ENCODE measurements around the gene NODAL. TPM values are rescaled to one million over a fixed set of nuclear protein-coding genes. Genes with fewer than 3 reads are reported as not detected.

The NODAL gene
- total RNA-seq, 2 experiments from 2014 or later, result not detected

DNA sequence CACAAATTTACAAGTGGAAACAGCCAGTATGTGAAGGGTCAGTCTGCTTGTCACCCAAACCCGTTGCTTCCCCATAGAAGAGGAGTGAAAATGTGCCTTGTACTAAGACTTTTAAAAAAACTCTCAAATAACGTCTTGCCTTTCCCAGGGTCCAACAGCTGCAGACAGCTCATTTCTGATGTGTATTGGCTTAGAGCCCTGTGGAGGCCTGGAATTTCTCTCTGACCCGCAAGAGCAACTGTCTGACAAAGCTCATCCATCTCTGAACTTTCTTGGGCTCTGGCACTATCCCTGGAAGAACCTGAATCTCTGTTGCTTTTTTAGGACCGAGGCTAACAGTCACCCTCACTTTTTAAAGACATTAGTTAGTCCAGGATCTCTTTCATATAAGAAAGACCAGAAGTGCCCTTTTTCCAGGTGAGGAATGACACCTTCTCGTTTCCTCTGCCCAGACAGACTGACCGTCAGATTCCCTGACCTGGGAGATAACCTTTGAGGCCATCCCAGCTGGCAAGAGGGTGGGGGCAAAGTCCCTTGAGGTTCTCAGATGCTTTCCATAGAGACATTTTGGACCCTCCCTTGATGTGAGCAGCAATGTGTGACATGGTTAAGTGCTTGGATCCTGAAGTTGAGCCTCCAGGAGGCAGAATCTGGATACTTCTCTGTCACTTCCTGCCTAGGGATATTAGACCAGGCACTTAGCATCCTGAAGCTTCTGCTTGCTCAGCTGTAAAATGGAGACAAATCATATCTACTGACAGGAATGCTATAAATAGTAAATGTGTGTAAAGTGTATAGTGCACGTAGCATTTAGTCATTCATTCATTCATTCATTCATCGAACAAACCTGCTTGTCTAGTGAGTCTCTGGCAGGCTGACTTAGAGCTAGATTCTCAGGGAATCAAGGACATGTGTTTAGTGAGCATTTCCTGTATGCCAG, 4.5 kb upstream of the NODAL start:
- no peak overlapping the region for H3K27ac Mint-ChIP-seq
- Histone ChIP-seq H3K27me3 (ENCODE audit: control insufficient read depth in 1 of 2, insufficient read depth in 2 of 2, low read length in 2 of 2) (peaks cover 20 to 21% of the 10 kb centered on the region in 2 experiments), H3K27ac (ENCODE audit: low read depth in 1 of 2, low read length in 2 of 2) (no peak overlapping the region), H3K4me1 (ENCODE audit: insufficient read depth, low read length) (peaks cover 9% of the 10 kb centered on the region), H3K4me3 (ENCODE audit: low read length) (no peak overlapping the region), H3K9me3 (ENCODE audit: control insufficient read depth in 1 of 2, insufficient read depth in 1 of 2, low read length in 2 of 2) (peaks cover 0 to 10% of the 10 kb centered on the region in 2 experiments), H3K36me3 (ENCODE audit: insufficient read depth, low read length) (no peaks in the 10 kb centered on the region)
- H3K27me3 Mint-ChIP-seq, result peaks cover 36% of the 10 kb centered on the region
- no peaks in the 10 kb centered on the region for H3K9me3 Mint-ChIP-seq
- intact Hi-C loops (cut with DNase I, micrococcal nuclease), result no loop called here
- CTCF ChIA-PET, result interaction anchor here (2.0 kb wide), 1 partner anchor 15 kb away, joined by 5 read pairs; no protein-coding TSS in a partner anchor
- ATAC-seq (ENCODE audit: poor library complexity) (no peak), DNase-seq (no peak)
- TF ChIP-seq, protein P1, sequence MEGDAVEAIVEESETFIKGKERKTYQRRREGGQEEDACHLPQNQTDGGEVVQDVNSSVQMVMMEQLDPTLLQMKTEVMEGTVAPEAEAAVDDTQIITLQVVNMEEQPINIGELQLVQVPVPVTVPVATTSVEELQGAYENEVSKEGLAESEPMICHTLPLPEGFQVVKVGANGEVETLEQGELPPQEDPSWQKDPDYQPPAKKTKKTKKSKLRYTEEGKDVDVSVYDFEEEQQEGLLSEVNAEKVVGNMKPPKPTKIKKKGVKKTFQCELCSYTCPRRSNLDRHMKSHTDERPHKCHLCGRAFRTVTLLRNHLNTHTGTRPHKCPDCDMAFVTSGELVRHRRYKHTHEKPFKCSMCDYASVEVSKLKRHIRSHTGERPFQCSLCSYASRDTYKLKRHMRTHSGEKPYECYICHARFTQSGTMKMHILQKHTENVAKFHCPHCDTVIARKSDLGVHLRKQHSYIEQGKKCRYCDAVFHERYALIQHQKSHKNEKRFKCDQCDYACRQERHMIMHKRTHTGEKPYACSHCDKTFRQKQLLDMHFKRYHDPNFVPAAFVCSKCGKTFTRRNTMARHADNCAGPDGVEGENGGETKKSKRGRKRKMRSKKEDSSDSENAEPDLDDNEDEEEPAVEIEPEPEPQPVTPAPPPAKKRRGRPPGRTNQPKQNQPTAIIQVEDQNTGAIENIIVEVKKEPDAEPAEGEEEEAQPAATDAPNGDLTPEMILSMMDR (IDR thresholded peaks at IDR 0.05), result no peak
- H3K4me1 Mint-ChIP-seq (ENCODE audit: low read depth), result peaks cover 6% of the 10 kb centered on the region
- no peak overlapping the region for H3K4me3 Mint-ChIP-seq
- POLR2A ChIA-PET, result interaction anchor here (1.7 kb wide), 1 partner anchor 41 kb away, joined by 4 read pairs; the partner anchor contains the start of gene EIF4EBP2
- H3K36me3 Mint-ChIP-seq (ENCODE audit: low read depth), result no peaks in the 10 kb centered on the region

DNA sequence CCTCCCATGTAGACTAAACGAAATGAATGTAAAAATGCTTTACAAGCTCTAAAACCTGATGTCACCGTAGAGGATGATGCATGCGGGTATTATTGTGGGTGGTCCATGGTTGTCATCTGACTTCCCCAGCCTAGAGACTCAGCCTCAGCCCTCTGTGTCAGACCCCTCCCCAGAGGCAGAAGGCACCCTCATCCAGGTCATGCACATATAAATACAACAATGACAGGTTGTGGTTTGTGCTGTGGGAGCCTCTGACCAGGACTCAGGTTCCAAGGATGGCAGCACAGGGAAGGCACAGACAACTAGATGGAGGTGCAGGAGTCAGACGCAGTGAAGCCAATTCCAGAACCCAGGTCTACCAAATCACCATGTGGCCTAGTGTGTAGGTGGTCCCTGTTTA, 3.3 kb upstream of the NODAL start:
- no peak overlapping the region for H3K27ac Mint-ChIP-seq
- Histone ChIP-seq H3K4me3 (ENCODE audit: low read length) (no peak overlapping the region), H3K27me3 (ENCODE audit: control insufficient read depth in 1 of 2, insufficient read depth in 2 of 2, low read length in 2 of 2) (peaks cover 30 to 32% of the 10 kb centered on the region in 2 experiments), H3K9me3 (ENCODE audit: control insufficient read depth in 1 of 2, insufficient read depth in 1 of 2, low read length in 2 of 2) (peaks cover 0 to 15% of the 10 kb centered on the region in 2 experiments), H3K36me3 (ENCODE audit: insufficient read depth, low read length) (no peaks in the 10 kb centered on the region), H3K27ac (ENCODE audit: low read depth in 1 of 2, low read length in 2 of 2) (no peak overlapping the region), H3K4me1 (ENCODE audit: insufficient read depth, low read length) (peaks cover 18% of the 10 kb centered on the region)
- no peaks in the 10 kb centered on the region for H3K36me3 Mint-ChIP-seq (ENCODE audit: low read depth)
- no peaks in the 10 kb centered on the region for H3K9me3 Mint-ChIP-seq
- peaks cover 43% of the 10 kb centered on the region for H3K27me3 Mint-ChIP-seq
- H3K4me1 Mint-ChIP-seq (ENCODE audit: low read depth), result peaks cover 11% of the 10 kb centered on the region
- ATAC-seq (ENCODE audit: poor library complexity) (no peak), DNase-seq (no peak)
- CTCF ChIA-PET, result interaction anchor here (2.0 kb wide), 1 partner anchor 17 kb away, joined by 5 read pairs; no protein-coding TSS in a partner anchor
- POLR2A ChIA-PET, result no interaction called here
- H3K4me3 Mint-ChIP-seq, result no peak overlapping the region
- intact Hi-C loops (cut with DNase I, micrococcal nuclease), result no loop called here
- TF ChIP-seq, protein P1 (IDR thresholded peaks at IDR 0.05), result no peak

DNA sequence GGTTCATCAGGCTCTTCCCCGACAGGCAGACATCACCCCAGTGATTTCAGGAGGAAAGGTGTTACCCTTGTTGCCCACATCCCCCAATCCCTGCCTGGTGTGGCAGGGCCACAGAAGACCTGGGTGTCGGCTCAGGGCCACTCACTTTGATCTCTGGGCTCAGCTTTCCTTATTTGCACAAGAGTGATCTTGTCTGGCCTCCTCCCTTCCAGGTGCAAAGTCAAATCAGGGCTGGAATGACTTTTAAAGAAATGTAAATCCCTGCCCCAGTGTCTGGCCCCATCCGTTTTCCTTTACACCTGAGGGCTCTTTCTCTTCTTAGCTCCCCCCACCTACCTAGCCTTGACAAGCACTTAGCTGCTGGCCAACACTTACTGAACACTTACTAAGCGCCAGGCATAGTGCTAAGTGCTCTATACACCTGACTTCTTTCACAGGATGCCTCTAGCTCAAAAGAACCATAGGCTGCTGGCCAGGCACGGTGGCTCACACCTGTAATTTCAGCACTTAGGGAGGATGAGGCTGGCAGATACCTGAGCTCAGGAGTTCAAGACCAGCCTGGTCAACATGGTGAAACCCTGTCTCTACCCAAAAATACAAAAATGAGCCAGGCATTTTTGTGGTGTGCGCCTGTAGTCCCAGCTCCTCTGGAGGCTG, 979 bp upstream of the NODAL start:
- POLR2A ChIA-PET, result interaction anchor here (1.4 kb wide), 1 partner anchor 11 kb away, joined by 4 read pairs; no protein-coding TSS in a partner anchor

More for the DNA sequence above, 979 bp upstream of the NODAL start:
- H3K27ac ChIP-seq (ENCODE audit: low read depth in 1 of 2, low read length in 2 of 2), result no peak overlapping the region
- DNase-seq (no peak), ATAC-seq (ENCODE audit: poor library complexity) (no peak)
- H3K9me3 ChIP-seq (ENCODE audit: control insufficient read depth in 1 of 2, insufficient read depth in 1 of 2, low read length in 2 of 2), result peaks cover 0 to 15% of the 10 kb centered on the region in 2 experiments
- Mint-ChIP-seq H3K4me3 (peak overlapping the region; percentile 50), H3K36me3 (ENCODE audit: low read depth) (no peaks in the 10 kb centered on the region), H3K9me3 (no peaks in the 10 kb centered on the region), H3K27me3 (peaks cover 57% of the 10 kb centered on the region), H3K4me1 (ENCODE audit: low read depth) (peaks cover 11% of the 10 kb centered on the region), H3K27ac (no peak overlapping the region)
- no peak overlapping the region for H3K4me3 ChIP-seq (ENCODE audit: low read length)
- CTCF ChIA-PET, result no interaction called here
- H3K36me3 ChIP-seq (ENCODE audit: insufficient read depth, low read length), result no peaks in the 10 kb centered on the region
- intact Hi-C loops (cut with DNase I, micrococcal nuclease), result no loop called here
- peaks cover 39 to 45% of the 10 kb centered on the region in 2 experiments for H3K27me3 ChIP-seq (ENCODE audit: control insufficient read depth in 1 of 2, insufficient read depth in 2 of 2, low read length in 2 of 2)
- peaks cover 18% of the 10 kb centered on the region for H3K4me1 ChIP-seq (ENCODE audit: insufficient read depth, low read length)
- TF ChIP-seq, protein P1 (IDR thresholded peaks at IDR 0.05), result no peak
